Fibroblast of gingiva (primary cell): ENCODE measurements around the gene RALB.

Experiments
- DNase-seq: peaks from one replicate; pipeline ENCODE4 v3.0.0-alpha.2; 2011; ENCODE audit warnings: low read depth

Gene RALB

DNA sequence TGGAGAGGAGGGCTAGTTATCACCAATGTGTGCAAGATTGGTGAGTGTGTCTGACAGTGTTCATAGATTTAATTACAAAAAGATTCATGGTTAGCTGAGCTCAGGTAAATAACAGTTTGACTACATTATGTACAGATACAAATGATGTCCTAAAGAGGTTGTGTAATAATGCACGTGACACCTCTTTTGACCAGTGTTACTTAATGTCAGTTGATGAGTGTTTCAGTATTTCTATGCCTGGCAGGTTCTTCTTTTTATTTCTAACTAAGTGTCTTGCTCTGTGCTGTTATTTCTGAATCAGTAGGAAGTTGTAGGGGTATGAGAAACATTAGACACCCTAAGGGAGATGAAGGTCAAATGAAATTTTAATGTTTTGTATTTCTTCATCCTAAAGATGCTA is 85.4 kb downstream of the RALB start:
- DNase-seq: no peak

DNA sequence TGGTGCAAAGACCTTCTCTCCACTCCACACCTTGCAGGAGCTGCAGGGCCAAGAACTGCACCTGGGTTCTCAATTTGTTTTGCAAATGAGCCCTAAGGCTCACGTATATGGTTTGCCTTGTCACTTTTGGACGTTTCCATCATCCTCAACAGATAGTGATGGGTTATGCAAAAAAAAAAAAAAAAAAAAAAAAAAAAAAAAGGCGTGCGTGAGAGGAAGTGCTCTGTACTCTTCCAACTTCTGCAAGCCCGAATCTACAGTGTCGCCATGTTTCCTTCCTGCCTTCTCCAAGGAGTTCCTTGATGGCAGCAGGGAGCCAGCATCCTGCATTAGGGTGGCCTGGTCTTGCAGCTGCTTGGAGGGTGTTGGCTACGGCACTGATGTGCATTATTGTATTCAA is 89.3 kb downstream of the RALB start:
- no peak for DNase-seq

DNA sequence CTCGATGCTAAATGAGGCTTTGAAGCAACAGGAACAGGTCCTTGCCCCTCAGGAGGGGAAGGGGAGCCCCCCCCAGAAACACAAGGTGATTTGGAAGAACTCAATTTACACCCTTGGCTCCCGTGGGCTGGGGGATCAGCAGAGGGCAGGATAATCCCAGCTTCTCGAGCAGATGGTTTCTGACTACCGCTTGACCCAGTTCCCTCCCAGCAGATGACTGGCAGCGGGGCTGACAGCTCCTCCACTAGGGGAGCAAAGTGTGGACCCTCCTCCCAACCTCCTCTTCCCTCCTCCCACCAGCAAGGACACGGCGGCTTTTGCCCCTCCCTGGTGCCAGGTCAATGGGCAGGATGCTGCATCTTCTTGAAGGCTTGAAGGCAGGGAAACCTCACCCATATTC is 89.8 kb downstream of the RALB start:
- DNase-seq: no peak

GRCh38 chr2:120343100-120343432 is 90.4 kb downstream of the RALB start:
- DNase-seq: no peak

GRCh38 chr2:120343433-120344105 is 90.9 kb downstream of the RALB start:
- peak; percentile 79 for DNase-seq
